ENCODE measurements around the gene ARL2. TPM values are rescaled to one million over a fixed set of nuclear protein-coding genes. Genes with fewer than 3 reads are reported as not detected.
"Not testable (repeated sequence)": the region's sequence is repeated elsewhere in the genome, so short reads cannot be mapped to it uniquely, and the experiment has no call there.

The ARL2 gene
- polyA plus RNA-seq, 6 donors from 2014 or later, result 45.9 to 74.0 (median 64.2) TPM

- DNase-seq, result no peak
- Mint-ChIP-seq H3K9me3 (no peaks in the 10 kb centered on the region), H3K27me3 (no peaks in the 10 kb centered on the region), H3K36me3 (no peaks in the 10 kb centered on the region), H3K4me3 (peak overlapping the region in 1 of 8 donors; percentile 73), H3K27ac (no peak overlapping the region), H3K4me1 (peaks cover 26 to 44% (median 38%) of the 10 kb centered on the region in 3 donors)
- no peak for ATAC-seq (ENCODE audit: low read depth in 2 of 2)
Measured at GRCh38 chr11:65017937-65018336, 4.0 kb downstream of the ARL2 start.

- Mint-ChIP-seq H3K27me3 (no peaks in the 10 kb centered on the region), H3K4me3 (no peak overlapping the region), H3K9me3 (no peaks in the 10 kb centered on the region), H3K4me1 (peaks cover 20 to 34% (median 26%) of the 10 kb centered on the region in 3 donors), H3K36me3 (no peaks in the 10 kb centered on the region), H3K27ac (peak overlapping the region in 2 of 6 donors; percentile 15 to 63)
- DNase-seq, result no peak
- no peak for ATAC-seq (ENCODE audit: low read depth in 2 of 2)
Measured at GRCh38 chr11:65019824-65020223, 5.9 kb downstream of the ARL2 start.

- no peak overlapping the region for H3K4me3 Mint-ChIP-seq
- no peaks in the 10 kb centered on the region for H3K36me3 Mint-ChIP-seq
- H3K4me1 Mint-ChIP-seq, result peaks cover 11 to 24% (median 15%) of the 10 kb centered on the region in 3 donors
- DNase-seq, result no peak
- H3K27ac Mint-ChIP-seq, result no peak overlapping the region
- no peaks in the 10 kb centered on the region for H3K9me3 Mint-ChIP-seq
- no peaks in the 10 kb centered on the region for H3K27me3 Mint-ChIP-seq
- no peak for ATAC-seq (ENCODE audit: low read depth in 2 of 2)
Measured at GRCh38 chr11:65021003-65021402, 7.0 kb downstream of the ARL2 start.

DNA sequence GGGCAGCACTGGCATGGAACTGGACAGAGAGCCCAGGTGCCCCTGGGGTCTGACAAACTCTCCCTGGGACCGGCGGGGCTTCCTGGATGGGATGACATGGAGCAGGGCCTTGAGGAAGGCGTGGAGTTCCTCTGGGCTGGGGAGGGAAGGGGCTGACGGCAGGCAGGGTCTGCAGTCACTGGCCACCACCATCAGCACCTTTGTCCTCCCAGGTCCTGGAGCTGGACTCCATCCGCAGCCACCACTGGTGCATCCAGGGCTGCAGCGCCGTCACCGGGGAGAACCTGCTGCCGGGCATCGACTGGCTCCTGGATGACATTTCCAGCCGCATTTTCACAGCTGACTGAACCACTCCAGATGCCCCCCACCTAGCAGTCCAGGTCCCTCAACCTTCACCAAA lies 7.5 kb downstream of the ARL2 start:
- Mint-ChIP-seq H3K36me3 (no peaks in the 10 kb centered on the region), H3K27ac (no peak overlapping the region), H3K4me3 (no peak overlapping the region), H3K27me3 (no peaks in the 10 kb centered on the region), H3K9me3 (no peaks in the 10 kb centered on the region), H3K4me1 (peaks cover 6 to 21% (median 10%) of the 10 kb centered on the region in 3 donors)
- DNase-seq (no peak), ATAC-seq (ENCODE audit: low read depth in 2 of 2) (no peak)

- not testable (repeated sequence) for H3K4me3 Mint-ChIP-seq; H3K36me3 Mint-ChIP-seq; ATAC-seq (ENCODE audit: low read depth in 2 of 2); H3K27ac Mint-ChIP-seq; DNase-seq; H3K27me3 Mint-ChIP-seq; H3K9me3 Mint-ChIP-seq
- peaks cover 13 to 23% (median 15%) of the 10 kb centered on the region in 3 donors for H3K4me1 Mint-ChIP-seq
Measured at GRCh38 chr11:65023502-65023901, 9.5 kb downstream of the ARL2 start.

- Mint-ChIP-seq H3K4me1 (peaks cover 13 to 24% (median 15%) of the 10 kb centered on the region in 3 donors), H3K4me3 (peak overlapping the region; percentile 76 to 93 (median 88)), H3K36me3 (no peaks in the 10 kb centered on the region), H3K27me3 (no peaks in the 10 kb centered on the region), H3K9me3 (no peaks in the 10 kb centered on the region), H3K27ac (peak overlapping the region in 4 of 6 donors; percentile 85 to 93 (median 86))
- DNase-seq (no peak), ATAC-seq (ENCODE audit: low read depth in 2 of 2) (no peak)
Measured at GRCh38 chr11:65026810-65027209, 12.8 kb downstream of the ARL2 start.

DNA sequence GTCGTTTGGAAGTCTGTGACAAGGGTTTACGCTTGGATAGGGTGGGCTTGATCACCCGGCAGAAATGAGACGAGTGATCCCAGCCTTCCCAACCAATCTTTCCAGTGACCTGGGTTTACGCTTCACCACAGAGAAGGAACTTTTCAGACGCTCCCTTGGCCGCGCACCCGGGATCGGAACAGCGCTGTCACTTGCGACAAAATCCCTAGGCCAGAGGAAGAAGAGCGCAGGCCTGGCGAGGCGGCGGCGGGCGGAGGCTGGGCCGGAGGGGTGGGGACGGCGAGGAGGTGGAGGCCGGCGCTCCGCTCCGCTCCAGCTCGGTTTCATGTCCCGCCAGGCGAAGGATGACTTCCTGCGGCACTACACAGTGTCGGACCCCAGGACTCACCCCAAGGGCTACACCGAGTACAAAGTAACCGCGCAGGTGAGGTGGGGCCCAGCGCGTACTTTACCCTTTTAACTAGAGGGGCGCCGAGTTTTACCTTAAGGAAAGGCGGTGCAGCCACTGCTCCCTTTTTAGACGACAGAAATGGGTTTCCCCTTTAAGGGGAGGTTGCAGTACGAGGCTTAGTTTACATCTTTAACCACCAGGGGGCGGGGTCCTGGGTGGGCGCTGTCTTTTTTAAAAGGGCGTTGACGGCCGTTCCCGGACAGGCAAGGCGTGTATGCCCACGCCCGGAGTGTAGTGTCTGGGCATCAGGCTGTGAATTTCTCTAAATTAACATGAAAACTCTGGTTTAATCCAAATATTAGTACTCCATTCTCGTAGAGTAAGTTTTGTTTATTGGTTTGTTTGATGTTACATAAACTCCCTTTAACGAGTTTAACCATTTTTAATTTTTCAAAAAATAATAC lies 13.5 kb downstream of the ARL2 start, which contains the start of gene SNX15:
TSS of gene SNX15 (plus strand) at position 227 of the 855 bp plus-strand sequence. CDS start at position 326, 99 bp downstream.
- ATAC-seq (ENCODE audit: low read depth in 2 of 2) (peak; percentile 83 to 90), DNase-seq (peak; percentile 94)
- H3K27me3 Mint-ChIP-seq, result no peaks in the 10 kb centered on the region
- H3K4me3 Mint-ChIP-seq, result peak within 1 kb of the TSS; percentile 76 to 93 (median 88)
- peak within 1 kb of the TSS; percentile 36 to 93 (median 86) for H3K27ac Mint-ChIP-seq
- H3K9me3 Mint-ChIP-seq, result no peaks in the 10 kb centered on the region
- H3K36me3 Mint-ChIP-seq, result no peaks in the 10 kb centered on the region
- H3K4me1 Mint-ChIP-seq, result peaks cover 13 to 24% (median 15%) of the 10 kb centered on the region in 3 donors

DNA sequence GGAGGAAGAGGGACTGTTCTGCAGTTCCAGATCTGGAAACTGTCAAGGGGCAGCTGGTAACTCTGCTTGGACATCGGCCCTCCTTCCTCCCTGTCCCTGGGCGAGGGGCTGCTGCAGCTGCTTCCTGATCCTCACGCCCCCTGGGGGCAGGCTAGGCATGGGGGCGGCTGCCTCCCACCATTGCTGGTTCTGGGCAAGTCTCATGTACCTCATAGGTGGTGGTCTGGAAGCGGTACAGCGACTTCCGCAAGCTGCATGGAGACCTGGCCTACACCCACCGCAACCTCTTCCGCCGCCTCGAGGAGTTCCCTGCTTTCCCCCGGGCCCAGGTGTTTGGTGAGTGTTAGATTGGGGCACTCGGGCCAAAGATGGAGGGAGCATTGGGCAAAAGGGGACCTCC lies 18.3 kb downstream of the ARL2 start:
- H3K4me1 Mint-ChIP-seq, result peaks cover 8 to 16% (median 10%) of the 10 kb centered on the region in 3 donors
- no peak overlapping the region for H3K27ac Mint-ChIP-seq
- no peaks in the 10 kb centered on the region for H3K36me3 Mint-ChIP-seq
- no peaks in the 10 kb centered on the region for H3K27me3 Mint-ChIP-seq
- H3K4me3 Mint-ChIP-seq, result no peak overlapping the region
- DNase-seq, result no peak
- no peak for ATAC-seq (ENCODE audit: low read depth in 2 of 2)
- no peaks in the 10 kb centered on the region for H3K9me3 Mint-ChIP-seq

- DNase-seq, result no peak
- H3K4me1 Mint-ChIP-seq, result peaks cover 0 to 8% (median 6%) of the 10 kb centered on the region in 3 donors
- H3K27ac Mint-ChIP-seq, result no peak overlapping the region
- no peak for ATAC-seq (ENCODE audit: low read depth in 2 of 2)
- H3K4me3 Mint-ChIP-seq, result no peak overlapping the region
- H3K9me3 Mint-ChIP-seq, result no peaks in the 10 kb centered on the region
- no peaks in the 10 kb centered on the region for H3K27me3 Mint-ChIP-seq
- H3K36me3 Mint-ChIP-seq, result no peaks in the 10 kb centered on the region
Measured at GRCh38 chr11:65034423-65034822, 20.5 kb downstream of the ARL2 start.

DNA sequence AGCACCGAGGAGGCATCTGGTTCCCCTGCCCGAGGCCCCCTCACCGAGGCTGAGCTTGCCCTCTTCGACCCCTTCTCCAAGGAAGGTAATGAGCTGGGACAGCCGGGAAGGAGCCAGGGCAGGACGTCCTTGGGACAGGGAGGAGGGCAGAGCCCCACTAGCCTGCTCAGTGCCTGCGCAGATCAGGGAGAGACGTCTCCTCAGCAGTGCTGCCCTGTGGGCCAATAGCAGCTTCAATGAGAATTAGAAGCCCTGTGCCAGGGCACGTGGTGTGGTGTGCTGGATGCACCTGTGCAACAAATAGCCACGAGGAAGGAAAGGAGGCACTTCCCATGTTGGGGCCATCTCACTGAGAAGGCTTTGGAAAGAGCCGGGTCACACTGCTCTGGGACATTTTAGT lies 21.6 kb downstream of the ARL2 start:
- DNase-seq (no peak), ATAC-seq (ENCODE audit: low read depth in 2 of 2) (no peak)
- Mint-ChIP-seq H3K36me3 (no peaks in the 10 kb centered on the region), H3K9me3 (no peaks in the 10 kb centered on the region), H3K4me1 (peaks cover 1 to 16% (median 6%) of the 10 kb centered on the region in 3 donors), H3K27me3 (no peaks in the 10 kb centered on the region), H3K27ac (no peak overlapping the region), H3K4me3 (no peak overlapping the region)

DNA sequence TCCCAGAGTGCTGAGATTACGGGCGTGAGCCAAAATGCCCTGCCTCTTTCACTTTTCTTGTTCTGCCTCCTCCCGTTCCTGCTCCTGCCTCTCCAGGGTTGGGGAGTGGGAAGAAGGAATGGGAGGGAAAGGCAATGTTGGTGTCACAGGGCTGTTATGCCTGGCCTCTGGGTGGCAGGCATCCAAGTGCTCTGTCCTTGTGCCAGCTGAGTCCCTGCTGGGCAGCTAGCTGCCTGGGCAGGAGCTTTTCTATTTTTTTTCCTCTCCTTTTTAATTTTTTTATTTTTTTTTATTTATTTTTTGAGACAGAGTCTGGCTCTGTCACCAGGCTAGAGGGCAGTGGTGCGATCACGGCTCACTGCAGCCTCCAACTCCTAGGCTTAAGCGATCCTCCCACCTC lies 23.0 kb downstream of the ARL2 start:
- Mint-ChIP-seq H3K9me3 (no peaks in the 10 kb centered on the region), H3K27ac (no peak overlapping the region), H3K4me1 (peaks cover 5 to 22% (median 9%) of the 10 kb centered on the region in 3 donors), H3K27me3 (no peaks in the 10 kb centered on the region), H3K36me3 (no peaks in the 10 kb centered on the region), H3K4me3 (no peak overlapping the region)
- DNase-seq, result no peak
- ATAC-seq (ENCODE audit: low read depth in 2 of 2), result no peak

DNA sequence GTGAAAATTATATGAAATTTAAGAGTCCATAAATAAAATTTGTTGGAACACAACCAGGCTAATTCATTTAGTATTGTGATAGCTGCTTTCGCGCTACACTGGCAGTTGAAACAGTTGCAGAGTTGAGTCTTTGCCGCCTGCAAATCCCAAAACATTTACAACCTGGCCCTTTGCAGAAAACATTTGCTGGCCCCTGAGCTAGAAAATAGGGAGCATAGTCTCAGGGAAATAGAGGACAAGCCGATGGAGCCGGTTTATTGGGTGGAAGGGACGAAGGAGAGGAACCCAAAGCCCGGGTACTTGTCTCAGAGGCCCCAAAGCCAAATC lies 26.5 kb downstream of the ARL2 start:
- no peaks in the 10 kb centered on the region for H3K27me3 Mint-ChIP-seq
- no peaks in the 10 kb centered on the region for H3K9me3 Mint-ChIP-seq
- H3K27ac Mint-ChIP-seq, result peak overlapping the region; percentile 79 to 96 (median 92)
- H3K36me3 Mint-ChIP-seq, result peaks cover 0 to 10% of the 10 kb centered on the region in 2 donors
- H3K4me1 Mint-ChIP-seq, result peaks cover 9 to 28% (median 13%) of the 10 kb centered on the region in 3 donors
- ATAC-seq (ENCODE audit: low read depth in 2 of 2) (no peak), DNase-seq (no peak)
- peak overlapping the region; percentile 94 to 97 (median 96) for H3K4me3 Mint-ChIP-seq

DNA sequence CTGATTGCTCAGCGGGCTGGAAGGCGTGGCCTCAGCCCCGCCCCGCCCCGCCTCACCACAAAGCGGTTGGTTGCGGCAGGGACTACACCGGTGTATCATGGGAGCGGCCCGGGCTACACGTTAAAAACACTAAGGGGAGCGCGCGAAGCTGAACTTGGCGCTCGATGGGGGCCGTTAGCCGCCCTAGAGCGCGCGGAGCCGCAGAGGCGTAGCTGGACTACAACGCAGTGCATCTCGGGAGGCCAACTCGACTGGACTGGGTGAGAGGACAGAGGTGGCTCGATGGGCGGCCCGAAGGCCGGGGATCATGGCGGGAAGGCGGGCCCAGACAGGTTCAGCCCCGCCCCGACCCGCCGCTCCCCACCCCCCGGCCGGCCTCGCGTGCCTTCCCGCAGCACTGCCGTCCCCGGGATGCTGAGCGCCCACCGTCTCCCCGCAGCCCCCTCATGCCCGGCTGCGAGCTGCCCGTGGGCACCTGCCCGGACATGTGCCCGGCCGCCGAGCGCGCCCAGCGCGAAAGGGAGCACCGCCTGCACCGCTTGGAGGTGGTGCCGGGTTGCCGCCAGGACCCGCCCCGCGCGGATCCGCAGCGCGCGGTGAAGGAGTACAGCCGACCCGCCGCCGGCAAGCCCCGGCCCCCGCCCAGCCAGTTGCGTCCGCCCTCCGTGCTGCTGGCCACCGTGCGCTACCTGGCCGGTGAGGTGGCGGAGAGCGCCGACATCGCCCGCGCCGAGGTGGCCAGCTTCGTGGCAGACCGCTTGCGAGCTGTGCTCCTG lies 27.1 kb downstream of the ARL2 start, which contains the start of gene SAC3D1:
TSS of gene SAC3D1 (plus strand) at position 364 of the 776 bp plus-strand sequence. CDS start at position 447, 83 bp downstream.
- peak within 1 kb of the TSS; percentile 79 to 96 (median 92) for H3K27ac Mint-ChIP-seq
- ATAC-seq (ENCODE audit: low read depth in 2 of 2) (peak; percentile 85 to 86), DNase-seq (peak; percentile 84)
- H3K4me3 Mint-ChIP-seq, result peak within 1 kb of the TSS; percentile 94 to 97 (median 96)
- H3K4me1 Mint-ChIP-seq, result peaks cover 9 to 28% (median 13%) of the 10 kb centered on the region in 3 donors
- no peaks in the 10 kb centered on the region for H3K9me3 Mint-ChIP-seq
- H3K36me3 Mint-ChIP-seq, result peaks cover 0 to 10% of the 10 kb centered on the region in 2 donors
- no peaks in the 10 kb centered on the region for H3K27me3 Mint-ChIP-seq
